ENCODE results near the gene FUS. TPM values are rescaled to one million over a fixed set of nuclear protein-coding genes. Genes with fewer than 3 reads are reported as not detected.
A peak's percentile ranks its signal among the peaks of the same experiment; 100 is the strongest.
"Not testable (repeated sequence)": the region's sequence is repeated elsewhere in the genome, so short reads cannot be mapped to it uniquely, and the experiment has no call there.

Gene FUS
- 348 TPM for polyA plus RNA-seq (2013, experiment 1 of 2; ENCODE audit: insufficient read length)
- 205 TPM for polyA plus RNA-seq (2013, experiment 2 of 2; ENCODE audit: insufficient read length)

GRCh38 chr16:31179747-31180459 lies at the start of gene FUS:
FUS (plus strand) TSS chr16:31180139; CDS start chr16:31180215, 76 bp downstream.
- peak; percentile 85 for DNase-seq

- DNase-seq, result no peak
Measured at GRCh38 chr16:31130336-31130891, 49.5 kb upstream of the FUS start.

- DNase-seq, result no peak
Measured at GRCh38 chr16:31130899-31131298, 49.0 kb upstream of the FUS start.

- DNase-seq, result no peak
Measured at GRCh38 chr16:31131416-31131815, 48.5 kb upstream of the FUS start.

GRCh38 chr16:31131841-31132271 lies 48.1 kb upstream of the FUS start:
- no peak for DNase-seq

GRCh38 chr16:31132303-31132979 lies 47.5 kb upstream of the FUS start:
- no peak for DNase-seq

- DNase-seq, result no peak
Measured at GRCh38 chr16:31133046-31133501, 46.9 kb upstream of the FUS start.

- no peak for DNase-seq
Measured at GRCh38 chr16:31134091-31134571, 45.8 kb upstream of the FUS start.

GRCh38 chr16:31134625-31135534 lies 45.1 kb upstream of the FUS start:
- DNase-seq, result no peak

- DNase-seq, result no peak
Measured at GRCh38 chr16:31135535-31136286, 44.2 kb upstream of the FUS start, which contains the start of gene PRSS8. PRSS8 (minus strand) TSS chr16:31135727; CDS start chr16:31135498, 229 bp downstream.

- DNase-seq, result no peak
Measured at GRCh38 chr16:31136287-31136662, 43.7 kb upstream of the FUS start.

- not testable (repeated sequence) for DNase-seq
Measured at GRCh38 chr16:31136822-31137499, 43.0 kb upstream of the FUS start.

- peak; percentile 68 for DNase-seq
Measured at GRCh38 chr16:31138621-31139578, 41.0 kb upstream of the FUS start.

- not testable (repeated sequence) for DNase-seq
Measured at GRCh38 chr16:31141071-31141469, 38.9 kb upstream of the FUS start.

- DNase-seq, result no peak
Measured at GRCh38 chr16:31141489-31142108, 38.3 kb upstream of the FUS start.

GRCh38 chr16:31142109-31143010 lies 37.6 kb upstream of the FUS start:
- DNase-seq, result peak; percentile 98

- DNase-seq, result no peak
Measured at GRCh38 chr16:31143011-31143693, 36.8 kb upstream of the FUS start.

Measured in fibroblast of skin of back (primary cell).